Amniotic epithelial cell (primary cell): Measurements from ENCODE around the gene RFX2.
"Not testable (repeated sequence)": the region's sequence is repeated elsewhere in the genome, so short reads cannot be mapped to it uniquely, and the experiment has no call there.

Experiments used
- DNase-seq: peaks from one replicate; pipeline ENCODE4 v3.0.0-alpha.2; 2010; ENCODE audit warnings: low read depth

RFX2 gene

GRCh38 chr19:6038634-6039405 is 71.5 kb downstream of the RFX2 start:
- DNase-seq, result no peak

GRCh38 chr19:6035026-6035425 is 75.3 kb downstream of the RFX2 start:
- DNase-seq, result no peak

DNA sequence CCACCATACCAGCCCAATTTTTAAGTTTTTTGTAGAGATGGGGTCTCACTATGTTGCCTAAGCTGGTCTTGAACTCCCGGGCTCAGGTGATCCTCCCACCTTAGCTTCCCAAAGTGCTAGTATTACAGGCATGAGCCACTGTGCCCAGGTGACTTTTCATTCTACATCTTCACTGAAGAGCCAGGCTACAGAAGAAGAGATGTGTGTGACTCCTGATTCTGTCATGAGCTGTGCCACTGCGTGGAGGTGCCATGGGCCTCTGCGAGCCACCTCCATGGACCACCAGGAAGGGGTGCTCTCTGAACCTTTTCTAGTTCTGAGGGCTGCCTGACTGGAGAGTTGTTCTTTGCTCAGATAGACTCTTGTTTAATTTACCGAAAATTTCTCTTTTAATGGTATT is 75.8 kb downstream of the RFX2 start:
- no peak for DNase-seq

GRCh38 chr19:6033744-6034264 is 76.5 kb downstream of the RFX2 start:
- no peak for DNase-seq

GRCh38 chr19:6032827-6033226 is 77.5 kb downstream of the RFX2 start:
- DNase-seq, result no peak

- peak; percentile 37 for DNase-seq
Measured at GRCh38 chr19:6032381-6032780, 77.9 kb downstream of the RFX2 start.

DNA sequence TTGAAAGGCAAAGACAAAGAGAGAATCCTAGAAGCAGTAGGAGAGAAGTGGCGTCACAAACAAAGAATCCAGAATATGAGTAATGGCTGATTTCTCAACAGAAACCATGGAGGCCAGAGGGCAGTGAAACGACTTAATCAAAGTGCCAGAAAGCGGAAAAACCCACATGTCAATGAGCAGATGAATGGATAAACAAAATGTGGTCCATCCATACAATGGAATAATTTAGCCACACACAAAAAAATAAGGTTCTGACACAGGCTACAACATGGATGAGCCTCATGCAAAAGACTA is 80.1 kb downstream of the RFX2 start:
- peak; percentile 88 for DNase-seq

DNA sequence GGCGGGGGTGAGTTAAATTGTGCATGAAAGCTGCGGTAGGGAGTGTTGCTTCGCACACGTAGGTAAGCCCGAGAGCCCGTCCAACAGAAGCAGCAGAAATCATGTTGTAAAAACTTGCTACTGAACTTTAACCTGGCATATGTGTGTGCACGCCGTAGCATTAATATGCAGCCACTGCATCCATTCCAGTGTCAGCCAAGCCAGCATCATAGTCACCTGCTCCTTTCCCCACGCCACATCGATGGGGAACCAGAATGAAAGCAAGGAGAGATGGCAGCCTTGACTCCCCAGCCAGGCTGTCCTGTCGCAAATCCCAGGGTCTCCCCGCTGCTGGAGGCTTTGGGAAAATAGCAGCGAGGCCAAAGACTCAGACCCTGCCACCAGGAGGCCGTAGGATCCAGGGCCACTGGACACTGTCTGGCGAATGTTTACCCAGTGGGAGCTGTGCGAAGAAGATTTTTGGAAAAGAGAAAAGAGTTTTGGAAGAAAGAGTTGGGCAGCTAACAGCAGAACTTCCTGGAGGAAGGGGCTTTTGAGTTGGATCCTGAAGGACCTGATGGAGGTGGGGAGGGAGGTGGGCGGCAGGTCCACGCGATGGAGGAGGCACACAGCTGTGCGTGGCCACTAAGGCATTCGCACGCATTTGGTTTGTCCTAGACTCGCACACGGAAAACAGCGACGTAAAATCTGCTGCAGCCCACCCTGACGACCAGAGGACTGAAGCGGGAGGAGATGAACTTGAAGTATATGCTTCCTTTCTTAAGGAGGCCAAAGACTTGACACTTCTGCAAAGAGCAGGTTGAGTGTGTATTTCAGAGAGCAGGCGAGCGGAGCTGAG is 83.7 kb downstream of the RFX2 start:
- no peak for DNase-seq

DNA sequence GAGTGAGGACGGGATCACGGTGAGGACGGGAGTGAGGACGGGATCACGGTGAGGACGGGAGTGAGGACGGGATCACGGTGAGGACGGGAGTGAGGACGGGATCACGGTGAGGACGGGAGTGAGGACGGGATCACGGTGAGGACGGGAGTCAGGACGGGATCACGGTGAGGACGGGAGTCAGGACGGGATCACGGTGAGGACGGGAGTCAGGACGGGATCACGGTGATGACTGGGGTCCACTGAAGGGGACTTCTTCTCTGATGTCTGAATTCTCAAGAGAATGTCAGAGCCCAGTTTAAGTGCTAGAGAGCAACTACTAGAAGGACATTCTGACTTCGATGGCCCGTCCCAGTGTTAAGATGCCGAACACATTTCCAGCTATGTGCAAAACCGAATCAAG is 85.5 kb downstream of the RFX2 start:
- DNase-seq, result not testable (repeated sequence)

DNA sequence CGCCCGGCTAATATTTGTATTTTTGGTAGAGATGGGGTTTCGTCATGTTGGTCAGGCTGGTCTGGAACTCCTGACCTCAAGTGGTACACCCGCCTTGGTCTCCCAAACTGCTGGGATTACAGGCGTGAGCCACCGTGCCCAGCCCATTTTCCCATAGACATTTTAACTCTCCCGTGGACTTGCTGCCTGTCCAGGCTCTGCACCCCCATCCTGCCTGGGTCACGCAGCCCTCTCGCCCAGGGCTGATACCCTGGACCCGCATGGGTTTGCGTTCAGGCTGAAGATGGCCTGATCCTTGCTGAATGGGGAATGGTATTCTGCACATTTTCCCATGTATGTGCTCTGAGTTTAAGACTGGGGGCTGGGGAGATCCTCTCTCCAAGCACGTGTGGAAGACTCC is 86.4 kb downstream of the RFX2 start:
- no peak for DNase-seq

DNA sequence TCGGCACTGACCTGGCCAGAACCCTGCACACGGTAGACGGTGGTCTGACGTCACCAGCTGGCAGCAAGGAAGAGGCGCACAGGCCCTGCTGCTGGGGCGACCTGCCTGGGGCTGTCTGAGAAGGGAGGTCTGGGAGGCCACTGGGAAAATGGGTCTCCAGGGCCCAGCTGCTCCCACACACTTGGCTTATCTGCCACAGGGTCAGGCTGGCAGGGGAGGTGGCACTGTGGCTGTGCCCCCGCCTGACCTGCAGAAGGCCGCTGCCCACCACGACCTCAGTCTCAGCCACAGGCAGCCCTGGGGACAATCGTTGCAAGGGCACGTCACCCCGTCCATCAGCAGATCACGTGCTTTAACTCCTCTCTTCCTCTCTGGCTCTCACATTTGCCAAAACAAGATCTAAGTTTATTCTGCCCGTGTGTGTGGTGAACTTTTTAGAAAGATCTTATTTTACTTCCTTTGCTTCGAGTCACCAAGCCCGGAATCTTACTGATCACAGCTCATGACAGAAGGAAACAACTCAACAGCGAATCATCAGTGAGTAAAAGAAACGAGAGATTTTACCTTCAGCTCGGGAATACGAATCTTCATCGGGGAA is 87.1 kb downstream of the RFX2 start:
- peak; percentile 35 for DNase-seq

- no peak for DNase-seq
Measured at GRCh38 chr19:6022570-6023064, 87.7 kb downstream of the RFX2 start.

DNA sequence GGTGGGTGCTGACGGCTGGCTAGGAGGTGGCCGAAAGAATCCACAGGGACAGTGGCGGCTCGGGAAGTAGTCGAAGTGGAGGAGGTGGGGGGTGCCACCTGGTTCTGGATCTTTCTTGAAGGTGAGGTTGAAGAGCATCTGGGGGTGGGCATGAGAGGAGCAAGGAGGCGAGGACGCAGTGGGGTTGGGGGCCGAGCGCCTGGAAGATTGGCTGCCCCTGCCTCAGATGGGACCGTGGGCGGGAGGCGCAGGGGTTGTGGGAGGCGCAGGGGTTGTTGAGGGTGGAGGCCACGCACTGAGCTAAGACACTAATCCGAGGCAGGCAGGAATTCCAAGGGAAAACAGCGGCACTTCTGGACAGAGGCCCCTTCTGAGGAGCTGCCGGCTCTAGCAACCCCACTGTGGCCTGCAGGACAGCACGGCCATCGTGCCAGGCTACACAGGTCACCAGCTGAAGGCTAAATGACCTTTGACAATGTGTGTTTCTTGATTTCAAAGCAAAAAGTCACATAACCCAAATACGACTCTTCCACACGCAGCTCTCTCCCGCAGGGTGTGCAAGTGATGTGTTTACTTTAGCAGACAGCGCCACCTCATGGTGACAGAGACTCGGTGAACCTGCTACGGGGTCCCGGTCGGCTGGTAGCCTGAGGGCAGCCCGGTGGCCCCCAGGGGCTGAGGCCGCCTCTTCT is 88.3 kb downstream of the RFX2 start:
- DNase-seq, result peak; percentile 77

DNA sequence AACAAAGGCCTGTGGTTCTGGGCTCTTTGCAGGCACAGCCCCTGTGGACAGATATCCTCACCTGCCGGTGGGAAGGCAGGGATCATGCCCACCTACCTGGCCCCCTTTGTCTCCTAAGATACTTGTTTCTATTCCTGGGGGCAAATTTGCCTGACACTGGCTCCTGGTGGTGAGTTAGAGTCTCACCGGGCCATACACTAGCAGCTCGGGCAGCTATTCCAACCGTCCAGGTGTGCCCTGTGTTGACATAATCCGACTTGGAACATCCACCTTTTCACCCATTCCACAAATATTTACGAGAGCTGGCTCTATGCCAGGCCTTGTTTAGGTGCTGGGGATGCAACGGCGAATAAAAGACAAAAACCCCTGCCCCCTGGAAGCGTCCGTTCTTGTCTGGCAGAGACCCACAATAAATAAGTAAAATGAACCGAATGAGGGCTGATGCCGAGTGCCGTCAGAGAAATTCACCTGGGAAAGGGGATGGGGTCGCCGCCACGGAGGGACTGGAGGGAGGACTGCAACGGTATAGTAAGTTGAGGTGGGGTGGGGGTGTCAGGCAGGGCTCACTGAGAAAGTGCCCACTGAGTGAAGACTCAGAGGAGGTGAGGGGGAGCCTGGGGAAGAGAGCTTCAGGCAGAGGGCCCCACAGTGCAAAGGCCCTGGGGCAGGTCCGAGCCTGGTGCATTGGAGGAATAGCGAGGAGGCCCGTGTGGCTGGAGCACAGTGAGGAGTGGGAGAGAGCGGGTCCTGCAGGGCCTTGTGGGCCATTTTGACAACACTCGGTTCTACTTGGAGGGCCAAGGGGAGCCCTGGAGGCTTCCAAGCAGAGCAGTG is 89.1 kb downstream of the RFX2 start:
- DNase-seq, result no peak

DNA sequence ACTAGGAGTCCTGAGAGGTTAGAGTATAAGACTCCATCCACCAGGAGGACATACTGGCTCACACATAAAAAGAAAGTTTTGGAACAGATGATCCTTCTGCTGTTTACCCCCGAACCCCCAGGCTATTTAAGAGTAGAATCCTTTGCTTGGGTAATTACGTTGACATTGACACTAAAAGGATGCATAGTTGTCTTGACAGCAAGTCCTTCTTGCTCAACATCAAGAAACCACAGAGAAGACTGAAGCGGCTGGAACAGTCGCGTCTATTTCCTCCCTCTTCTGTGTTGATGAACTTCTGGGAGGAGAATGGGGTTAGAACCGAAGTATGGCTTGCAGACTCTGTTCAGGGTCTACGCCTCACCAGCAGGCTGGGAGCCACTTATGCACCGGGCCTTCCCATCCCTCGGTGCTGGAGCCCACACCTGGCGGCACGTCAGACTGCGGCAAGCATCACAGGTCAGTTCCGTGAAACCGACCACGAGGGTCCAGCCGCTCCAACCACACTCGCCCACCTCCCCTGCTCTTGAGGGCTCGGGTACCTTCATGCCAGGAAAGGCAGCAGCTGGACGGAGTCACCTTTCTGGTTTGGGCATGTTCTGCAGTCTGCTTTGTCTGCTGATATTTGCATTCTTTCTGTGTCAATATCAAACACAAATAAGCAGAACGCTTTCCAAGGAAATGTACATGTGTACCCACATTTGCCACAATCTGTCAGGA is 90.0 kb downstream of the RFX2 start:
- peak; percentile 91 for DNase-seq

GRCh38 chr19:6018786-6019185 is 91.5 kb downstream of the RFX2 start:
- no peak for DNase-seq

DNA sequence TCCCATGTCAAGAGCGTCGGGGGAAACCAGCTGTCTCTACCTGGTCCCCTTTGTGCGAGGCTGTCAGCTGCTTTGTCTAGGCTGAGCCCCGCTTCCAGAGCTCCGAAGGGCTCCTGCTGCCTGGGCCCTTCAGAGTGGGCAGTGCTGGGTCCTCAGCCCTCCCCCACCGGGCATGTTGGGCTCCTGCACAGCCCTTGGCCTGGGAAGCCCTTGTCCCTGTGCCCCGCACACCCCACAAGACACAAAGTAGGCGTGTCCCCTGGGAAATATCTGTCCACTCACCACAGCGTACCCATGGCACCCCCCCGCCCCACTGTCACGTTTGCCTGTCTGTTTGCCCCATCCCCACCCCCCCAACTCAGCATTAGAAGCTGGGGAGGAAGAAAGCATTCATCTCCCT is 92.7 kb downstream of the RFX2 start:
- no peak for DNase-seq

GRCh38 chr19:6015841-6016545 is 94.3 kb downstream of the RFX2 start:
- peak; percentile 27 for DNase-seq

GRCh38 chr19:6014551-6015135 is 95.7 kb downstream of the RFX2 start:
- no peak for DNase-seq
